ENCODE results near the gene PRKACG.

DNA sequence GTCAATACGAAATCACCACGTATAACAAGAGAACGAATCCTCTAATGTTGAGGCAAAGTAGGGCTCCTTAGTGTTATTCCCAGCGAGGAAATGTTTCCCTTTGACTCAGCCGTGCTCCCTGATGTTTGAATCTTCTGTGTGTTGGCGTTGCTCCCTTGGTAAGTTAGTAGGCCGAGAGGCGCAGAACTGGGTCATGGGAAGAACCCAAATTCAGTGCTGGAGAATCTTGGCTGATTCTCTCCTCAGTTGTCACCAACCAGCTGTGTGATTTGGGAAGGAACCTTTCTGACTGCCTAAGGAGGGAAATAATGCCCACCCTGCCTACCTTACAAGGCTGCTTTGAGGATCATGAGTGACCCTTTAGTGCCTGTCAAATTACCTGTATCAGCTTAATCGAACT lies 22.5 kb downstream of the PRKACG start:
- TF ChIP-seq, protein P1, sequence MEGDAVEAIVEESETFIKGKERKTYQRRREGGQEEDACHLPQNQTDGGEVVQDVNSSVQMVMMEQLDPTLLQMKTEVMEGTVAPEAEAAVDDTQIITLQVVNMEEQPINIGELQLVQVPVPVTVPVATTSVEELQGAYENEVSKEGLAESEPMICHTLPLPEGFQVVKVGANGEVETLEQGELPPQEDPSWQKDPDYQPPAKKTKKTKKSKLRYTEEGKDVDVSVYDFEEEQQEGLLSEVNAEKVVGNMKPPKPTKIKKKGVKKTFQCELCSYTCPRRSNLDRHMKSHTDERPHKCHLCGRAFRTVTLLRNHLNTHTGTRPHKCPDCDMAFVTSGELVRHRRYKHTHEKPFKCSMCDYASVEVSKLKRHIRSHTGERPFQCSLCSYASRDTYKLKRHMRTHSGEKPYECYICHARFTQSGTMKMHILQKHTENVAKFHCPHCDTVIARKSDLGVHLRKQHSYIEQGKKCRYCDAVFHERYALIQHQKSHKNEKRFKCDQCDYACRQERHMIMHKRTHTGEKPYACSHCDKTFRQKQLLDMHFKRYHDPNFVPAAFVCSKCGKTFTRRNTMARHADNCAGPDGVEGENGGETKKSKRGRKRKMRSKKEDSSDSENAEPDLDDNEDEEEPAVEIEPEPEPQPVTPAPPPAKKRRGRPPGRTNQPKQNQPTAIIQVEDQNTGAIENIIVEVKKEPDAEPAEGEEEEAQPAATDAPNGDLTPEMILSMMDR (IDR thresholded peaks at IDR 0.05; ENCODE audit: low read depth, low read length), result no peak
- no peak for TF ChIP-seq EZH2phosphoT487 (IDR thresholded peaks at IDR 0.05; ENCODE audit: low read depth)
